T1000 (cell line): ENCODE data around the gene MORN5.

Experiments
- DNase-seq: peaks from one replicate; lab custom pipeline; 2025; ENCODE audit warnings: mixed read lengths; lab: John Stamatoyannopoulos, UW

The MORN5 gene

DNA sequence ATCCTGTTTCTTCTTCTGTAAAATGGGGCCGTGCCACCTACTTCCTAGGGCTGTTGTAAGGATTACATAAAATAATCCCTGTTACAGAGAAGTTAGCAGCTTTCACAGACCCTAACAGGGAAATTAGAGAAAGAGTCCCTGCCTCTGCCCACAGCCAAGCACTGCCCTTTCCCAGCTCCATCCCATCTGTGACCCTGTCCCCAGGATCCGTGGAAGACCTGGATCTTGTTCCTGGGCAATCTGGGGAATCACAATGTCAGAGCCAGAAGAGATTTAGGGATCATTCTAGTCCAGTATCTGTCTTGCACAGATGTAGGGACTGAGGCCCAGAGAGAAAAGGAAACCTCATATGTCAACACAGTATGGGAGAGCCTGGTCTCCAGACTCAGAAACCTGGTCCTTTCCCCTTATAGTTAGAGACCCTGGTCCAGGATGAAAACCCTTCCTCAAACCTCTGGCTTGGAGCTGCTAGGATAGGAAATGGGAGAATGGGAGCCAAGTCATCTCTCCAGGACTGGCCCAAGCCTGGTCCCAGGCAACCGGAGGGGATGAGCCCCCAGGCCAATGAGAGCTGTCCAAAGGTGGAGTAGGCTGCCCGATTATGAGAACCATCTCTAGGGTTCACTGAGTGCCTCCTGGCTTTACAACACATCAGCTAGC lies 56.6 kb downstream of the MORN5 start:
- DNase-seq = no peak

DNA sequence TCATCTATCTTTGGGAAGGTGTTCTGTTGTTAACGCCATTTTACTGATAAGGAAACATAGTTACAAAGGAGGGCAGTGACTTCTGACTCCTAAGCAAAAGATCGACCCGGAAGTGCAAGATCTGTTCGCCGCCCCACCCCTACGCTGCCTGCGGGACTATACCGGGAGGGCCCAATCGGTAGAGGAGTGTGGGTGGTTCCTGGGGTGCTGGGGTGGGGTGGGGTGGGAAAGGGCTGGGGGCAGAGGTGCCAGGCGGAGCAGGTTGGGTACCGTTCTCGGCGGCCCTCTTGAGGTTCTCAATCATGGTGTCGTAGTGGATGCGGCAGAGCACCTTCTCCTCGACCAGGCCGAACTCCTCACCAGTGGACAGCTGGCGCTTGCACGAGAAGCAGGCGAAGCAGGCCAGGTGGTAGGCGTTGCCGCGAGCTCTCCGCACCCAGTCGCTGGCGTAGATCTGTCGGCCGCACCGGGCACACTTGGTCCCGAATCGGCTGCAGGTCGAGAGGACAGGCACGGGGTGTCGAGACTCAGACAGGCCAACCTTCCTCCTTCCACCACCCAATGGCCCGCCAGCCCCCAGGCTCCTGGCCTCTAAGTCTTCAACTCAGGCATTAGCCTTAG lies 57.2 kb downstream of the MORN5 start:
- no peak for DNase-seq

DNA sequence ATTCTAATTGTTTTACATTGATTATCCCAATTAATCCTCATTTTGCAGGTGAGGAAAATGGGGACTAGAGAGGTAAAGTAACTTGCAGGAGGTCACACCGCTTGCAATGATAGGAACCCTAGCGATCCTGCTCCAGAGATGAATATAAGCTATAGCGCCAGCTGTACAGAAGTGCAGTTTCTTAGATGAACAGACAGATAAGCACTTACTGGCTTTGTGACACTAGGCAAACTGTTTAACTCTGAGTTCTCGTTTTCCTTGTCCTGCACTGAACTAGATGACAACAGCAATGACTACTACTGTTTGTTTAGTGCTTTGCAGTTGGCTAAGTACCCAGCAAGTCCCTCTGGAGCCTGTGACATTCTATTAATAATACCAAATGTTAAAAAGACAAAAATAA lies 57.9 kb downstream of the MORN5 start:
- DNase-seq = no peak

DNA sequence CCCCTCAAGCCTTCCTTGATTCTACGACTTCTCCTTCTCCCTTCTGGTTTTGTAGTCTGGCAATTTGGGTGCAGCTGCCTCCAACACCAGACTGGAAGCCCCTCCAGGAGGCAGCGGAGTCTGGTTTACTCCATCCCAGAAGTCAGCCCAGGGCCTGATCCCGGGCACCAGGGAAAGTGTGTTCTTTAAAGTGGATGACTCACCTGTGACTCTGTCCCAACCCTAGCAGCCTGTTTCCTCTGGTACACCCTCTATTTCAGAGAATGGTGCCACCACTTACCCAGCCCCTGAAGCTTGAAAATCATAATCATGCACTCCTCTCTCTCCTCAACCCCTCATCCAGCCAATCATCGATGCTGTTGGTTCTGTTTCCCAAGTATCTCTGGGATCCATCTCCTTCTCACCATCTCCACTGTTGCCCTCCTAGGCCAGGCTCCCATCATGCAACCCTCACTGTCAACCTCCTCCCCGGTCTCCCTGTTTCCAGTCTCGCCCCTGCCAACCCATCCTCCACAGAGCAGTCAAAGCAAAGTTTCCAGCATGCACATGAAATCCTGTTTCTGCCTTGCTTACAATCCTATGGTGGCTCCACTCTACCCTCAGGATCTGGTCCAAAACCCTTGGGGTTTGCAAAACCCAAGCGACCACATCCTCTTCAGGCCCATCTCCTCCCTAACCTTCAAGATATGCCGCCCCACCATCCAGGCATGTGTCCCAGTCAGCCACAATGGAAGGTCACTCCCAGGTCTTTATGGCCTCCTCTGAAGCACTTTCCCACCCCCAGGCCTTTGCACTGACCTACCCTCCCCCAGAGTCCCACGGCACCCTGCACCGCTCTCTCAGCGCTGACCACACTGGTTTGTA lies 58.6 kb downstream of the MORN5 start:
- no peak for DNase-seq

DNA sequence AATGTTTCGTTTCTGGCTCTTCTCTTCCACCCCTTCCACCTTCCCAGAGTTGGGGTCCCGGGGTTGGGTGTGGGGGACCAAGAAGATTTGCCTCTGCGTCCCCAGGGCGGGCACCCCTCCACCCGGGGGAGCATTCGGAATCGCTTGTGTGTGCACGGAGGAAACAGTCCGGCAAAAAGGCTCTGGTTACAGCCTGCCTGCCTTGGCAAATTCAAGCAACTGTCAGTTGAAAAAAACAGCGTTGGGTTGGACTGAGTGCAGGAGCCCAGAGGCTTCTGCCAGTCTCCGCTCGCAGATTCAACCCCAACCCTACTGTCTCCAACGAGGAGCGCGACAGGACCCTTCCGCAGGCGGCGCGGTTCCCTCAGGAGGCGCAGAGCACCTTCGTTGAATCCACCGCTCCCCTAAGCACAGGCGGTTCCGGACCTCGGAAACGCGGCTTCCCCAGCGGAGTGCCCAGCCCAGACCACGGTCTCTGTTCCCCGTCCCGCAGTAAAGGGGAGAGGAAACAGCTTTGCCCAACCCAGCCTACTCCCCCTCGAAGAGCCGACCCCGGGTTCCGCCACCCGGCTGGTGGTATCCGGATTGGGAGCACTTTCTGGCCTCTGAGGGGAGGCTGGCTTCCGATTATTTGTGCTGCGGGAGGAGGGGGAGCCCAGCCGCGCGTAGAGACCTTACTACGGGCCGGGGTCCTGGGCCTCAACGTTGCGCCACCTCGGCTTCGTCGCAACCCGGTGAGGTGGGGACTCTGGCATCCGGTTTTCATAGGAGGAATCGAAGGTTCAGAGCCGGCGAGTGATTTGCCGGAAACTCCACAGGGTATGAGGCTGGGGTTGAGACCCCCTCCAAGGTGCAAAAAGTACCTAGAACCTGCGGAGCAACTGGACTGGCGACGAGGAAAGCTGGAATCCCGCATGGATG lies 59.5 kb downstream of the MORN5 start:
- DNase-seq = no peak

DNA sequence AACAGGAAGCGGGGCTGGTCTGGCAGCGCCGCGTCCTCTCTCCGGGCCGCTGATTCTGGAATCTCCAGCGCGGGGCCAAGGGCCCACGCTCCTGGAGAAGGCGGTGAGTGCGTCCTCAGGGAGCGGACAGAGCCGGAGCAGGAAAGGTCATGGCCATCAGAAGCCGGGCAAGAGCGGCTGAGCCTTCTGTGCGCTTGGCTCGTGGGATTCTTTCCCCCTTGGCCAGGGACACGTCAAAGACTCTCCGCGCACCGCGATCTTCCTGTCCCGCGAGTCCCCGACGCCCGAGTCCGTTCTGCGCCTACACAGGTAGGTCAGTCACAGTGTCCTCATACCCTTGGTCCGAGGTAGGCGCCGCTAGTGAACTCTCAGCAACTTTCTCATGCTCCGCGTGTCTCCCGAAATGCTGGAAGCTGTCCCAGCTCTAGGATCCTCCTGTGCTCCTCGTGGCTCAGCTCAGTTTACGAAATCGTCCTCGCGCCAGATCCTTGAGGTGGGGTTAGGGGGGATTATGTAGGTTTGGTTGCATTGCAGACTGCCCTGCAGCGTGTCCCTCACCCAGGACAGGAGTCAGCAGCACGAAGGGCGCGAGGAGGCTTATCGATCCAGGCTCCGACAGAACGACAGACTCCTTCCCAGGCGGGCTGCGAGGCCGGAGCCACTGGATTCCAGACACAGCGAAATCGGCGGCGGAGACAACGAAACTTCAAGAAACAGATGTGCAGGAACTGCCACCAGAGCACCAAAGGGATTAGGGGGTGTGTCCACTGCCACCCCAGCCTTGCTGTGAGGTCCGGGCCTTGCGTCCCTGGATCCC lies 60.4 kb downstream of the MORN5 start:
- no peak for DNase-seq

DNA sequence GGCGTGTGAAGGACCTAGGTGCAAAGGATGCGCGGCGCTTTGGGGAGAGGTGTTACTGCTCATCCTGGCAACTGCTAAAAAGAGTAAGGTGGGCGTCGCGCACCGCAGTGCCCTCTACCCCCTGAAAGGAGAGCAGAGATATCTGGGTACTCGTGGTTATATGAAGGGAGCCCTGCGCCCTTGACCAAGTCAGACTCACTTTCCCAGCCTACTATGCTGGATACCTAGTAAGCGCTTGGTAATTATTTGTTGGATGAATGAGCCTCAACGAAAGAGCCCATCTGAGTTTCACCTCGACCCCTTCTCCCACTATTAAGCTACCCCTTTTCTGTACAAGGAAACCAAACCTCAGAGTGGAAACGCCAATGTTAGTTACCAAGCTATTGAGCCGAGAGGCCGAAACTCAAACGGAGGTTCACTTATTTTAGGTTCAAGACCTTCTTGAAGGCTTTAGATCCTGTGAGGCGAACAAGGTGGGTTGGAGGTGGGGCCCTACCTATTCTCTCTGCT lies 61.0 kb downstream of the MORN5 start:
- no peak for DNase-seq

DNA sequence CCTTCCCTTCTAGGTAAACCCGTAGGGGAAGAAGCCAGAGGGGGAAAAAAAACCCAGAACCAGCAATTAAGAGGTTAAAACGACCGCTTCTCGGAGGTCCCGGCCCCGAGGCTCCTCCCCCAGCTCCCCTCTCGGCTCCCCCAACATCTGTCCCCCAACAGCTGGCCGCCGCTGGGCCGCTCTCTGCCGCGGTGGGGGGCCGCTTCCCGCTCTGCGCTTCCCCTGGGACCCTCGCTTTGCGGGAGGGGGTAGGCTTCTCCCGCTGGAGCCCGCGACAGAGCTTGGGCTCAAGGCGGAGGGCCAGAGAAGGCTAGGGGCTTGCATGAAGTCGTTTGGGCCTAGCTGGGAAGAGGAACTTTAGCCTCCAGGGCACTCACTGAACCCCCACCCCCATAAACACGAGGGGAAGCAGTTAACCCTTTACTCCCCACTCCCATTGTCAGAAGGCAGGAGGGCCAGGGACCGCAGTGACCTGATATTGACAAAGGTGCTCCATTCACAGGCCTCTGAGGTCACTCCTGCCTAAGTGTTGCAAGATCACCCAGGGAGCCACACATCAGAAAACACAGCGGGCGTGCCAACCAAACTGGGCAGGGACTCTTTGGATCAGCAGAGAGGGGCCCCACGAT lies 61.6 kb downstream of the MORN5 start:
- DNase-seq = no peak

DNA sequence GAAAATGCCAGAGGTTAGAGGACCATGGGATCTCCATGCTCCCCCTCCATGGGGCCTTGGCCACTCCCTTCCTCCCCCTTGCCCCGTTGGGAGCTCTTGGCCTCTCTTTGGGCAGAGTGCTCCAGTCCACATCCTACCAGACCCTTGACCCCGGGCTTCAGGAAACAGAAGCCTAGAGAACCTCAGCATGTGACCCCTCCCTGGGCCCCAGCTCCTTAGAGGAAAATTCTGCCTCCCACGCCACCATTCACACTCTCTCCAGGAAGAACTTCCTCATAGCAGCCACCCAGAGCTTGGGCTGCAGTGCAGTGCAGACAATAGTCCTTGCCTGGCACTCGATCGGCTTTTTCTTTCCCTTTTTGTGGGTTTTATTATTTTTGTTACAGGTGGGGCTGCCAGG lies 63.1 kb downstream of the MORN5 start:
- DNase-seq = no peak

DNA sequence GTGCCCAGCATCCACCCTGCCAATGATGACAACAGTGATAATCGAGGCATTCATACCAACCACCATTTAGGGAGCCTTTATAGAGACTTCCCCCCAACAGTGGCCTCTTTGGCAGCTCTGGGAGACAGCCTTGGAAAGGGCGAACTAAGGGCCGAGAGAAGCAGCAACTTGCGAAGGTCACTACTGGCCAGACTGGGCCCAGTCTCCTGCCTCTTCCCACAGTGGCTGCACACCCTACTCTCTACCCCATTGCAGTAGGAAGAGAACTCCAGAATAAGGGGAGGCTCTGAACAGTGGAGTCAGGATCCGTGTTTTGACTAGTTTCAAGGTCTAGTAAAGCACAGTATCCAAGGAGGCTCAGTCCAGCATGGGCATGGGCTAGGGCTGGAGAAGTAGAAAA lies 63.7 kb downstream of the MORN5 start:
- DNase-seq = no peak

DNA sequence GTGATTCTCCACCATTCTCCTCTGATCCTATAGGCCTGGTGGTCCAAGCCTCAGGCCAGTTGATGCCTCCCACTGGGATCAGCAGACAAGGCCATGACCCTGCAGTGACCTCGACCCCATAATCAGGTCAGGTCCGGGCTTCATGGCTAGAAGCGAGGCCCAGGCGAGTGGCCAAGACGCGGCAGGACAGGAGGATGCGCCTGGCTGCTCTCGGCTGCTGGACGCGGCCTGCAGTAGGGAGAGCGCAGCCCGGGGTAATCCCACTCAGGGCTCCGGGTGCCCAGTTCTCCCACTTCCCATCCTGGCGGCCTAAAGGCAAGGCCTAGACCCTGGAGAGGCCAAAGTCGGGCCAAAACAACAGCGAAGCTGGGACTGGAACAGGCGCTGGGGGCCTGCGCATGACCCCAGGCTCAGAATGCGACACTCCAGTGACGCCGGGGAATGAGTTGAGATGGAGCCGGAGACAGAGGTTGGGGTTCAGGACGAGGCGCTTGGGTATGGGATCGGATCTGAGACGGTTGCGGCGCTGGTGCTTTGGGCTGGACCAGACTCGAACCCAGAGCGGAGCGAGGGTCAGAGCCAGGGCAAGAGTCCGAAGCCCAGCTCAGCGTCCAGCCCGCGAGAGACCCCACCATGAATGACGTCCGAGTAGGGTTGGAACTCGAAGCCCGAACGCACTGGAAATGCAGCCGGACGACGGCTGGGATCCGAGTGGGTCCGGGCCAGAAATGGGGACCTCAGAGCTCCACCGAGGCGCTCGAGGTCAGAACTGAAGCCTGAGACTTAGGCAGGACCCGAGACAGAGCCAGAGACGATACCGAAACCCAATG lies 65.8 kb downstream of the MORN5 start:
- no peak for DNase-seq

DNA sequence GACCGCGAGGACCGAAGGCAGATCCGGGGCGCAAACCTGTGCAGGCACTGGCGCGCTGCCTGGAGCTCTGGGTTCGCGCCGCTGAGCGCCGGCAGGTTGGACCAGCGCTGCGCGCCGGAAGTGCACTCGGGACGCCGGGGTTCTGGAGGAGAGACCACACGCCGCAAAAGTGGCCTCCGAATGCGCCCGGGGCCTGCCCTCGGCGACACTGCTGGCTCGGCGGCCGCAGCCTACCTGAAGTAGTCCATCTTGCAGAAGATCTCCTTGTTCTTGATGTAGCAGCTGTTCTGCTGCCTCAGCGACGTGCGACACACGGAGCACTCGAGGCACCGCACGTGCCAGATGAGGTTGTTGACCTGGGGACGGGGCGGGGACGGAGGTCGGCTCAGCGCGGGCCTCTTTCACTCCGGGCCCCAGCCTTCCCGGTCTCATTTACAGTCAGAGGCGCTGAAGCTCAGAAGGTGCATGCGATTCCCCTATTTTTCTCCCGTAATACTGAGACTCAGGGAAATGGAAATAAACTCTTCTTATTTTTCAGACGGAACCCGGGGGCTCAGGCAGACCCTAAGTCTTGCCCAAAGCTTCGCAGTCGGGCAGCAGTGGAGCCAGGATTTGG lies 66.5 kb downstream of the MORN5 start:
- no peak for DNase-seq

DNA sequence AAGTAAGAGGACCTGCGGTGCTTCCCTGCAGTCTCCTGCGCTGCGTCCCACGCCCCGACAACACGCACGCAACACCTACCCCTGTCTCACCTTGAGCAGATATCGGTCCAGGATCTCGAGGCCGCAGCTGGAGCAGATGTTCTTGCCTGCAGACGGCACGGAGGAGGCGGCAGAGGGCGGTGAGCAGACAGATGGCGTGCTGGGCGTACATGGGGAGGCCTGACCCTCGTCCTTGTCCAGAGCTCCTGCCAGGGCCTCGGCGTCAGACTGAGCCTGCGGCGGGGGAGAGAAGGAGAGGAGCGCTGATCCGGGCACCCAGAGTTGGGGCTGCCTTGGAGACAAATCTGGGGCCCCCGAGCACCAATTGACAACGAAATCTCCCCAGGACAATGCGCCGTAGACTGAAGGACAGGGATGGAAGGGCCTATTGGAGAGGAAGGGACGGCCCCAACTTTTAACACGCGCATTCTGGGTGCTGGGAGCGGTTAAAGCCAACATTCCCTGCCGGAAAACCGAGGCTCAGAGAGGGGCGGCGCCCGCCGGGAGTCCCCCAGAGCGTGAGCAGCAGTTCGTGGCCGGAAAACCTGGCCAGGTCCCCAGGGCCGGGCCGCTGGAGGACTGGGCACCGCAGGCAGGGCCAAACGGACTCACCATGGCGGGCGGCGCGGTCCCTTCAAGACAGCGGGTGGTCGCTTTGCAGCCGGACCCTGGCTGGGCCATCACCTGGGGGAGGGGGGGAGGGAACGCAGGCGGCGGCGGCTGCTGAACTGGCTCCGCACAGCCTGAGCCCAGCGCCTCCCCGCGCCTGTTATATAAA lies 67.3 kb downstream of the MORN5 start:
- no peak for DNase-seq

DNA sequence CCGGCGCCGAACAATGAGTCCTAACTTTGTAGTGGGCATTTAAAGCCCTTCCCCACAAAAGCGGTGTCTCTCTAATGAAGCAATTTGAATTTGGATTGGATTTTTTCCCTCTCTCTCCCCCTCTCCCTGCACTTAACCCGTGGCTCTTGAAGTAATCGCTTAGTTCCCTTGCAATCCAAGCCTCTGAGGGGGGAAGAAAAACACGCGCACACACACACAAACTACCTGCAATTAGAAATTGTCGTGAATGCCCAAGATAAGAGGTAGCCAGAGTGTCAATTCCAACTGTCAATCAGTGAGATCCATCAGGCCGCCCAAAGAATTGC lies 67.8 kb downstream of the MORN5 start:
- no peak for DNase-seq

DNA sequence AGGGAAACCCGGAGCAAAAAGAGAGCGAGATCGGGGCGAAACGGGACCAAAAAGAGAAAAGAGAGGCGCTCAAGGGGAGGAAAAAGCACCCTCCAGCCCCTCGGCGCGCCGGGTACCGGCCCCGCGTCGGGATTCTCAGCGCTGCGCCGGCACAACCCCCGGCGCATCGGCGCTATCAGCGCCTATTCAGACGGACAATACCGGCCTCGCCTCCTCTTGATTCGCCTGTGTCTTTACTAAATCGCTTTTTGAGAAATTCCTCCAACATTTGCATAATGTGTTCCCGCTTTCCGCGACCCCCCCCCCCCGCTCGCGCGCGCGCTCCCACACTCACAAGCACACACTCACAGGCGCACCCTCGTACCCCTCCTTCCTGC lies 68.5 kb downstream of the MORN5 start:
- no peak for DNase-seq

DNA sequence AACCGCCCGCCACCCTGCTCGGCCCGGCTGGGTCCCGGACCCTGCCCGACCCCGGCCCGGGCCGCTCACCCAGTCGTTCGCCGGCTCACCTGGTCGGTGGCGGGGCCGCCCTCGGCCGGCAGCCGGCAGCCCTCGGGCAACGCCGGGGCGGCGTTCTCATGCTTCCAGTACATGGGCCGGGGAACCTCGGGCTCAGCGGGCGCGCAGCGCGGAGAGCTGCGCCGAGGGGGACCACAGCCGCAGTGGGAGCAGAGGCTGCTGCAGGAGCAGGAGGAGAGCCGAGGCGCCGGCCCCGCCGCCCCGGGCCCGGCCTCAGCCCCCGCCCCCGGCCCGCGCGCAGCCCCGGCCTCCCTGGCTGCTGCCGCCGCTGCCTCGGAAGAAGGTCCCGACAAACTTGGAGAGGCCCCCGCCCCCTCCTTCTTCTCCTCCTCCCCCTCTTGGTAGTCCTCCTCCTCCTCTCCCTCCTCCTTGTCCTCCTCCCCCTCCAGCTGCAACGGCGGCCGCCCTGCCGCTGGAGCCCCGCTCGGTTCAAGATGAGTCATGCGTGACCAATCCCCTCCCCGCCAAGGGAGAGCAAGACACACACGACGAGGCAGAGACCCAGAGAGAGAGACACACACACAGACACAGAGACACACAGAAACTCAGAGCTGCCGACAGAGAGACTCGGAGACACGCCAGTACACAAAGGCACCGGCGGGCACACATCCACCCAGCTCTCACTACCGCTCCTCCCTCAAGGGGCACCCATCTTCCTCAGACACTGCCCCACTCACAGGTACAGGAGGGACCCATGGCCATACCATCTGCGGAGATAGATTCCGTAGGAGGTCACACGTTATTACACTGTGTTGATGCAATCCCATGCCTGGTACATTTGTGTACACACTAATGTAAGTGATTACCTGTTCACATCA lies 69.1 kb downstream of the MORN5 start, which contains the start of gene LHX6:
LHX6 (minus strand) TSS at position 390 of the 917 bp plus-strand sequence; CDS start at position 173, 217 bp downstream.
- DNase-seq = peak; percentile 38

DNA sequence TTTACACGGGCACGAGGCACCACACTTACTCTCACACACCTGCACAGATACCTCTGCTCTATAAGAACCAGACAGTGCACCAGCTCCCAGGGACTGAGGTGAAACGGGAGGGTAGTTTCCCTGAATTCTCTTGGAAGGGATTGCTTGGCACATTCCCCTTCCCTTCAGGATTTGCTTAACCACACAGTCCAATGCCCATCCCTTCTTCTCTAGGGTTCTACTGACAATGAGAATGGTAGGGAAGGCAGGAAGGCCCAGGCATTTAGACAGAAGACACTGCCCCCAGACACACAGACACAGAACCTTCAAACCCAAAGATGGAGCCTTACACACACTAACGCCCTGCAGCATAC lies 69.8 kb downstream of the MORN5 start:
- no peak for DNase-seq
